ENCODE measurements around the gene POLE.

POLE gene

DNA sequence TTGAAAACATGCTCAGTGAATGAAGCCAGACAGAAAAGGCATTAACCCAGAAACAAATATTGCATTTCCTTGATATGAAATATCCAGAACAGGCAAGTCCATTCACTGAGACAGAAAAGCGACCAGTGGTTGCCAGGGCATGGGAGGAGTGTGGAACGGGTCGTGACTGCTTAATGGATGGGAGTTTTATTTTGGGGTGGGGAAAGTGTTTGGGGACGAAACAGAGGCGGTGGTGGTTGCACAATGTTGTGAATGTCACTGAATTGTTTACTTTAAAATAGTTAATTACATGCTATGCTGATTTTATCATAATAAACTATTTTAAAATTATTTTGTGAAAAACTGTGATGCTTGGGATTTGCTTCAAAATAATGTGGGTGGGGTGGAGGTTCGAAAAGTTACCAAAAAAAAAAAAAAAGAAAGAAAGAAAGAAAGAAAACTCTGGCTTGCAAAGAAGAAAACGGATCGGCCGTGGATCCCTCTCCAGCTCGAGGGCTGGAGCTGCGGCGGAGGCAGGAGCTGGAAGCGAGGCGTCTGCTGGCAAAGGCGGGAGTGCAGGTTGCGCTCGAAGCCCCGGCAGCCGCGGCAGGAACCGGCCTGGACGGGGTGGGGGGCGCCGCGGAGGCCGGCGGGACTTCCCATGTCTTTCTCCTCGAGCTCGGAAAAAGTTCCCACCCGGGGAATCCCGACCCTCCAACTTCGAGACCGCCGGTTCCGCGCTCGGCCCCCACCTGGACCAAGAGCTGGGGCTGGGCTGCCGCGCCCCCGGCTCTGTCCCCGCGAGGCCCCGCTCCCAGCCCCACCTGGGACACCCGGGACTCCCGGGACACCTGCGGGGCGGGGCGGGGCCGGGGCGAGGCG is 69.1 kb downstream of the POLE start:
- DNase-seq, result no peak
- no peak overlapping the region for H3K4me3 Mint-ChIP-seq
- H3K27me3 Mint-ChIP-seq, result peaks cover 40% of the 10 kb centered on the region
- peak overlapping the region; percentile 56 for H3K27ac Mint-ChIP-seq
- H3K4me1 Mint-ChIP-seq (ENCODE audit: low read depth), result peaks cover 10% of the 10 kb centered on the region
- H3K9me3 Mint-ChIP-seq, result peaks cover 2% of the 10 kb centered on the region
- no peaks in the 10 kb centered on the region for H3K36me3 Mint-ChIP-seq (ENCODE audit: low read depth)

DNA sequence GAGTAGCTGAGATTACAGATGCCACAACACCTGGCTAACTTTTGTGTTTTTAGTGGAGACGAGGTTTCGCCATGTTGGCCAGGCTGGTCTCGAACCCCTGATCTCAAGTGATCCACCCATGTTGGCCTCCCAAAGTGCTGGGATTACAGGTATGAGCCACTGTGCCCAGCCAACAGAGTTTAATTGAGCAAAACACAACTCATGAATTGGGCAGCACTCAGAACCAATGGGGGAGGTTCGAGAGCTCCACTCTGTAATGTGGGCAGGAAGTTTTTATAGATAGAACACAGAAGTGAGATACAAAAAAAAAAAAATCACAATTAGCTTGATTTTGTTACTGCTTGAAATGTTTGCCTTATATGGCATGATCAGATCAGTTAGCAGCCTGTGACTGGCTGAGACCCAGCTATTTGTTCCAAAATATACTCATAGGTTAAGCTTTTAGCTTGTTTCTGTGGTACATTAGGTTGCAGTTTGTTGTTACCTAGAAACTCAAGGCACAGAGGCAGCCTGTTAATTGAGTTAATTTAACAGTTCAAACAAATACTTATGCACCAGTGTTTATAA is 69.9 kb downstream of the POLE start:
- H3K4me3 Mint-ChIP-seq, result no peak overlapping the region
- no peak for DNase-seq
- H3K4me1 Mint-ChIP-seq (ENCODE audit: low read depth), result peaks cover 10% of the 10 kb centered on the region
- H3K9me3 Mint-ChIP-seq, result peaks cover 2% of the 10 kb centered on the region
- H3K27ac Mint-ChIP-seq, result no peak overlapping the region
- H3K27me3 Mint-ChIP-seq, result peaks cover 41% of the 10 kb centered on the region
- H3K36me3 Mint-ChIP-seq (ENCODE audit: low read depth), result no peaks in the 10 kb centered on the region

DNA sequence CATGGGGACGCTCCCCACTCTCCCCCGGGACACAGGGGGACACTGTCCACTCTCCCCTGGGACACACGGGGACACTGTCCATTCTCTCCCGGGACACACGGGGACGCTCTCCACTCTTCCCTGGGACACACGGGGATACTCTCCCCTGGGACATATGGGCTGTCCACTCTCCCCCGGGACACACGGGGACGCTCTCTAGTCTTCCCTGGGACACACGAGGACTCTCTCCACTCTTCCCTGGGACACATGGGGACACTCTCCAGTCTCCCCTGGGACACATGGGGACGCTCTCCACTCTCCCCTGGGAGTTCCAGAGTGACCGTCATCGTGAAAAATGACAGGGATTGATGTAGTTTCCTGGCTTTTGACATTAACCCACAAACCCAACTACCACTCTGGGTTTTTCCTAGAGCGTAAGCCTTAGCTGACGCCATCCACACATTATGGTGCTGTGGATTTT is 71.5 kb downstream of the POLE start:
- Mint-ChIP-seq H3K4me1 (ENCODE audit: low read depth) (peaks cover 12% of the 10 kb centered on the region), H3K4me3 (no peak overlapping the region), H3K9me3 (peaks cover 6% of the 10 kb centered on the region), H3K36me3 (ENCODE audit: low read depth) (no peaks in the 10 kb centered on the region), H3K27ac (peak overlapping the region; percentile 4), H3K27me3 (peaks cover 54% of the 10 kb centered on the region)
- no peak for DNase-seq

DNA sequence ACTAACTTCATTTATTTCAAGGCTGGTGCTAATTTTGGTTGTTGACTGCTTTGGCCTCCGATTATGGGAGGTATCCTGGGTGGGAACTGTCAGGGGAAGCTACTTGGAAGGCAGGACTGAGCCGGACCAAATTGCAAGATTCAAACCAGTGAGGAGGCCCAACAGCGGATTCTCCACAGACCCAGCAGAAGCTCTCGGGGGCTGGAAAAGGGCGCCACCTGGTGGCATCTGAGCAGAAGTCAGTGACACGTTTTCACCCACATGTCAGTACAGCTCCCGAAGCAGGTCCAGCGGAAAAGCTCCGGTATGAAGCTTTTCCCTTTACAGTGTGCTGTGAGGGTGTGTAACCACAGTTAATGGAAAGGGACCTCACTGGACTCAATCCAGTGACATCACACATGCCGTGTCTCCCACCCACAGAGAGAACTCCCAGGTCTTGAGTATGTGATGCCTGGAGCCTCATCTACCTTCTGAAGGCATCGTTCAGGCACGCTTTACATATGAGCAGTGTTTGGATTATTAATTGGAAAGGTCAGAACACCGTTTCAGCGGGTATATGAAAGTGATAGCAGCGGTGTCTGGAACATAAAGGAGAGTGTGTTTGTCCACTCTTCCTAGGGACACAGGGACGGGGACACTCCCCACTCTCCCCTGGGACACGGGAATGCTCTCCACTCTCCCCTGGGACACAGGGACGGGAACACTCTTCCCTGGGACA is 72.1 kb downstream of the POLE start:
- Mint-ChIP-seq H3K36me3 (ENCODE audit: low read depth) (no peaks in the 10 kb centered on the region), H3K9me3 (peaks cover 6% of the 10 kb centered on the region), H3K4me3 (no peak overlapping the region), H3K4me1 (ENCODE audit: low read depth) (peaks cover 18% of the 10 kb centered on the region), H3K27me3 (peaks cover 56% of the 10 kb centered on the region), H3K27ac (no peak overlapping the region)
- peak; percentile 86 for DNase-seq

DNA sequence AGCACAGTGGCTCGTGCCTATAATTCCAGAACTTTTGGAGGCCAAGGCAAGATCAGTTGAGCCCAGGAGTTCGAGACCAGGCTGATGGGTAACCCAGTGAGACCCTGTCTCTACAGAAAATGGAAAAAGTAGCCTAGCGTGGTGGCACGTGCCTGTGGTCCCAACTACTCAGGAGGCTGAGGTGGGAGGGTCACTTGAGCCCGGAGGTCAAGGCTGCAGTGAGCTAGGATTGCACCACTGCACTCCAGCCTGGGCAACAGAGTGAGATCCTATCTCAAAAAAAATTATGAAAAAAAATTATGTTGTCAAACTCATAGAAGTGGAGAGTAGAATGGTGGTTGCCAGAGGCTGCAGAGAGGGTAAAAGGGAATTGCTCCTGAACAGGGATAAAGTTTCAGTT is 73.1 kb downstream of the POLE start:
- H3K36me3 Mint-ChIP-seq (ENCODE audit: low read depth), result no peaks in the 10 kb centered on the region
- H3K9me3 Mint-ChIP-seq, result peaks cover 6% of the 10 kb centered on the region
- H3K27ac Mint-ChIP-seq, result no peak overlapping the region
- no peak for DNase-seq
- peaks cover 66% of the 10 kb centered on the region for H3K27me3 Mint-ChIP-seq
- H3K4me1 Mint-ChIP-seq (ENCODE audit: low read depth), result peaks cover 18% of the 10 kb centered on the region
- H3K4me3 Mint-ChIP-seq, result no peak overlapping the region

DNA sequence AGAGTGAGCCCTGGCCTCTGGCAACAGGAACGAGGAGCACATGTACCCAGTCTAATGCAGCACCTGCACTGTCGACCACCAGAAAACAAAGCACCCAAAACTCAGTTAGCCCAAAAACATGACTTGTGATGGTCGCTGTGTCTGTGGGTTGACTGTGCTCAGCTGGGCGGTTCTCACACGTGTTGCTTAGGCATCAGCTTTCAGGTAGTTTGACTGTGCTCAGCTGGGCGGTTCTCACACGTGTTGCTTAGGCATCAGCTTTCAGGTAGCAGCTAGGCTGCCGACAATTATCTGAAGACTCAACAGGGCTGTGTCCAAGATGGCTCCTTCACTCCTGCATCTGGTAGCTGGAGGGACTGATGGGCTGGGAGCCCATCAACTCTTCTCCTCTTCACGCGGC is 75.5 kb downstream of the POLE start:
- H3K9me3 Mint-ChIP-seq, result peaks cover 4% of the 10 kb centered on the region
- H3K4me3 Mint-ChIP-seq, result no peak overlapping the region
- no peak for DNase-seq
- H3K27ac Mint-ChIP-seq, result no peak overlapping the region
- peaks cover 15% of the 10 kb centered on the region for H3K4me1 Mint-ChIP-seq (ENCODE audit: low read depth)
- H3K36me3 Mint-ChIP-seq (ENCODE audit: low read depth), result no peaks in the 10 kb centered on the region
- peaks cover 71% of the 10 kb centered on the region for H3K27me3 Mint-ChIP-seq

DNA sequence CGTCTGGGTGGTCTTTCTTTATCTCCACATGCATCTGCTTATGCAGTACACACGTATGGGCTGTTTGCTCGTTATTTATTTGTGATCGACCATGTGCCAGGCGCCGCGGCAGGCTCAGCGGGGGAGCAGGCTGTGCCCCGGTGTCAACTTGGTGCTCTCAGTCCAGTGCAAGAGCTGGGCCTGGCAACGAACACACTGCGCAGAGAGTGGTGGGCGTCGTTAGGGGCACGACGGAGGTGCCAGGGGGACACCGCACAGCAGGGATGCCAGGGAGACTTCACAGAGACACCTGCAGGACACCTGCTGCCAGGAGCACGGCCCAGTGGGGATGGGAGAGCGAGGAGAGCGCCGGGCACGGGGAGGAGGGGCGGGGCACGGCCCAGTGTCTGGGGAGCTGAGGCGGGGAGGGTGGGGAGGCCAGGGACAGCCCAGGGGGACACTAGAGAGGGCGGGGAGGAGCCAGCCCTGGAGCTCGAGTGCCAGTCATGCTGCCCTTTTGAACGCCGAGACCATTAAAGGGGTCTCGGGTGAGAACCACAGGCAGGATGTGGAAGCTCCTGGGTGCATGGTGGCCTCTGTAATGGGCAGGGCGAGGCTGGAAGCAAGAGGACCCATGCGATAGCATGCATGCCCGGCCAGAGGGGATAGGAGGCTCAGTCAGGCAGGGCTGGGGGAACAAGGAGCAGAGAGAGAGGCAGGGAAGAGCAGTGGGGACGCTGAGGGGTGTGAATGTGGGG is 76.1 kb downstream of the POLE start:
- Mint-ChIP-seq H3K4me1 (ENCODE audit: low read depth) (peaks cover 16% of the 10 kb centered on the region), H3K27me3 (peaks cover 71% of the 10 kb centered on the region), H3K27ac (no peak overlapping the region), H3K9me3 (peaks cover 4% of the 10 kb centered on the region), H3K4me3 (no peak overlapping the region), H3K36me3 (ENCODE audit: low read depth) (no peaks in the 10 kb centered on the region)
- DNase-seq, result no peak

GRCh38 chr12:132610051-132610759 is 76.9 kb downstream of the POLE start, which contains the start of gene LRCOL1:
Gene LRCOL1, minus strand, starts transcription at chr12:132610582. Its CDS starts 4,331 bp downstream, at chr12:132606251.
- Mint-ChIP-seq H3K27me3 (peaks cover 66% of the 10 kb centered on the region), H3K4me3 (no peak within 1 kb of the TSS), H3K9me3 (peaks cover 4% of the 10 kb centered on the region), H3K4me1 (ENCODE audit: low read depth) (peaks cover 16% of the 10 kb centered on the region), H3K36me3 (ENCODE audit: low read depth) (no peaks in the 10 kb centered on the region), H3K27ac (no peak within 1 kb of the TSS)
- DNase-seq, result no peak

GRCh38 chr12:132608231-132609171 is 78.6 kb downstream of the POLE start:
- Mint-ChIP-seq H3K36me3 (ENCODE audit: low read depth) (no peaks in the 10 kb centered on the region), H3K27ac (no peak overlapping the region), H3K4me1 (ENCODE audit: low read depth) (peaks cover 12% of the 10 kb centered on the region), H3K9me3 (peaks cover 4% of the 10 kb centered on the region), H3K27me3 (peaks cover 73% of the 10 kb centered on the region), H3K4me3 (no peak overlapping the region)
- no peak for DNase-seq

DNA sequence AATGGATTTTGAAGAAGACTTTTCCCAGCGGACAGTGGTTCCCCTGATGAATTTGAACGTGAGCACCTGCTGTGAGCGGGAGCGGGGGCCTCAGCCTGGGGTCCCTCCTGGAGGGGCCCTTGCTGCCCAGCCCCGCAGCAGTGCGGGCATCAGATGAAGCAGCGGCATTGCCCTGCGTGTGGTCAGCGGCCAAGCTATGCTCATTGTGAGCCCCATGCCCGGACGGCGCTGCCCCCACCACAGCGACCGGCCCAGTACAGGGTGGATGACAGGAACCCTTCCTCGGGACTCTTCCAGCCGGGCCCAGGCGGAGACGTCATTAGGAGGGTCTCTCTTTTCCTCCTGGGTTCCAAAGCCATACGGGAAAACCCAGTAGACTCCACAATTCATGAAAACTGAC is 80.2 kb downstream of the POLE start:
- H3K4me3 Mint-ChIP-seq, result no peak overlapping the region
- no peak overlapping the region for H3K27ac Mint-ChIP-seq
- no peak for DNase-seq
- H3K36me3 Mint-ChIP-seq (ENCODE audit: low read depth), result no peaks in the 10 kb centered on the region
- H3K9me3 Mint-ChIP-seq, result peaks cover 4% of the 10 kb centered on the region
- H3K4me1 Mint-ChIP-seq (ENCODE audit: low read depth), result peaks cover 14% of the 10 kb centered on the region
- peaks cover 82% of the 10 kb centered on the region for H3K27me3 Mint-ChIP-seq

- peaks cover 14% of the 10 kb centered on the region for H3K4me1 Mint-ChIP-seq (ENCODE audit: low read depth)
- peaks cover 3% of the 10 kb centered on the region for H3K9me3 Mint-ChIP-seq
- H3K4me3 Mint-ChIP-seq, result no peak overlapping the region
- H3K27ac Mint-ChIP-seq, result no peak overlapping the region
- peaks cover 81% of the 10 kb centered on the region for H3K27me3 Mint-ChIP-seq
- no peaks in the 10 kb centered on the region for H3K36me3 Mint-ChIP-seq (ENCODE audit: low read depth)
- DNase-seq, result no peak
These were observed 80.7 kb downstream of the POLE start for GRCh38 chr12:132606466-132606865.

DNA sequence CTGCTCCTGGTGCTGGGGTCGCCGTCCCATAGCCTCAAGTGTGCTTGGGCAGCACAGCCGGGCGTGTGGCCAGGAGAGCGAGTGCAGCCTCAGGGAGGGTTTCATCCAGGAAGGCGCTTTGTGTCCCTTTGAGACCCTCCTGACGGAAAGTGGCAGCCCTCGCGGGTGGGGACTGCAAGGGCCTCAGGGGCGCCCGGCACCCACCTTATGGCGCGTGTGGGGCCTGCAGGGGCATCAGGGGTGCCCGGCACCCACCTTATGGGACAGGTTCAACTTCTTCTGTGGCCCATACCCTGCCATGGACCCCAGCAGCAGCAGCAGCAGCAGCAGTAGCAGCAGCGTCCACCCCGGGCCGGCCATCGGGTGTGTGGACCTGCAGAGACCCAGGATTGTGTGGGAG is 81.2 kb downstream of the POLE start:
- H3K4me3 Mint-ChIP-seq, result no peak overlapping the region
- peaks cover 80% of the 10 kb centered on the region for H3K27me3 Mint-ChIP-seq
- no peak overlapping the region for H3K27ac Mint-ChIP-seq

More for the DNA sequence above, 81.2 kb downstream of the POLE start:
- no peaks in the 10 kb centered on the region for H3K36me3 Mint-ChIP-seq (ENCODE audit: low read depth)
- no peak for DNase-seq
- peaks cover 17% of the 10 kb centered on the region for H3K4me1 Mint-ChIP-seq (ENCODE audit: low read depth)
- no peaks in the 10 kb centered on the region for H3K9me3 Mint-ChIP-seq

All from activated T-cell treated with anti-CD3 and anti-CD28 coated beads, Interleukin-2, amount 50 U/mL, for 24 hours (primary cell).